ENCODE results near the gene SAA4.

DNA sequence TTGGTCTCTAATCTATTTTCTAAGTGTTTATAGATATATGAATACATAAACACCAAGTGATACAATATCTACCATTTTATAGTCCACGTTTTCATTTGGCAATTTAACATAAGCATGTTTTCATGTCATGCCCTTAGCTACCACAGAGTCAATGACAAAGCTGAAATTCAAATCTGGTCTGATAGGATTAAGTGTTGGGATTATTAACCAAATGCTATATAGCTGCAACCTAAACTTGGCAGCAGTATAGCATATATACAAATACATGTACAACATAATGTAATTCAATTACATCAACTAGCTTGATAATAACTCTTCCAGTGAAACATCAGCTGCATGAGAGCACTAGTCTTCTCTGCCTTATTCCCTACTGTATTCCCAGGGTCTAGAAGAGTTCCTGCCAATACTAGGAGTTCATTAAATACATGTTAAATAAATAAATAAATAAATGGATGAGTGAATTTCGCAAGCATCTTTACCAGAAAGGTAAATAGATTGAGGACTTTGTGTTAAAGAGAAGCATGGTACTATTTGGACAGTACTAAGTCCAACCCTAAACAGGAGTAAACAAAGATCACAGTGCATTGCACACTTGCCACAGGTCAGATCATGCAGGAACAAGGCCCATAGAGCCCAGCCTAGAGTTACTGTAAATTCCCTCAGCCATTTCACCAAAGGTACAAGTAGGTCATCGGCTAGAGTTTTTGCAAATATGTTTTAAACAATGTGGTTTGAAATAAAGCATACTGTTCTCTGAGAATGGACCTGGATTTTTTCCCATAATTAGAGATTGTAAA, 12.8 kb downstream of the SAA4 start:
- TF ChIP-seq, protein P1, sequence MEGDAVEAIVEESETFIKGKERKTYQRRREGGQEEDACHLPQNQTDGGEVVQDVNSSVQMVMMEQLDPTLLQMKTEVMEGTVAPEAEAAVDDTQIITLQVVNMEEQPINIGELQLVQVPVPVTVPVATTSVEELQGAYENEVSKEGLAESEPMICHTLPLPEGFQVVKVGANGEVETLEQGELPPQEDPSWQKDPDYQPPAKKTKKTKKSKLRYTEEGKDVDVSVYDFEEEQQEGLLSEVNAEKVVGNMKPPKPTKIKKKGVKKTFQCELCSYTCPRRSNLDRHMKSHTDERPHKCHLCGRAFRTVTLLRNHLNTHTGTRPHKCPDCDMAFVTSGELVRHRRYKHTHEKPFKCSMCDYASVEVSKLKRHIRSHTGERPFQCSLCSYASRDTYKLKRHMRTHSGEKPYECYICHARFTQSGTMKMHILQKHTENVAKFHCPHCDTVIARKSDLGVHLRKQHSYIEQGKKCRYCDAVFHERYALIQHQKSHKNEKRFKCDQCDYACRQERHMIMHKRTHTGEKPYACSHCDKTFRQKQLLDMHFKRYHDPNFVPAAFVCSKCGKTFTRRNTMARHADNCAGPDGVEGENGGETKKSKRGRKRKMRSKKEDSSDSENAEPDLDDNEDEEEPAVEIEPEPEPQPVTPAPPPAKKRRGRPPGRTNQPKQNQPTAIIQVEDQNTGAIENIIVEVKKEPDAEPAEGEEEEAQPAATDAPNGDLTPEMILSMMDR (IDR thresholded peaks at IDR 0.05; ENCODE audit: low read depth, low read length, poor library complexity, severe bottlenecking) = no peak
- TF ChIP-seq EZH2phosphoT487 (IDR thresholded peaks at IDR 0.05; ENCODE audit: borderline replicate concordance, low read length) = no peak
